Activated T-helper 9 cell treated with anti-CD3 and anti-CD28 coated beads, Interleukin-2, amount 50 U/mL, for 16 hours (primary cell): Measurements from ENCODE around the gene FAM168A.

Source experiments
- DNase-seq: peaks from one replicate; pipeline ENCODE4 v3.0.0-alpha.2; 2020; ENCODE audit warnings: low read depth

Gene FAM168A

DNA sequence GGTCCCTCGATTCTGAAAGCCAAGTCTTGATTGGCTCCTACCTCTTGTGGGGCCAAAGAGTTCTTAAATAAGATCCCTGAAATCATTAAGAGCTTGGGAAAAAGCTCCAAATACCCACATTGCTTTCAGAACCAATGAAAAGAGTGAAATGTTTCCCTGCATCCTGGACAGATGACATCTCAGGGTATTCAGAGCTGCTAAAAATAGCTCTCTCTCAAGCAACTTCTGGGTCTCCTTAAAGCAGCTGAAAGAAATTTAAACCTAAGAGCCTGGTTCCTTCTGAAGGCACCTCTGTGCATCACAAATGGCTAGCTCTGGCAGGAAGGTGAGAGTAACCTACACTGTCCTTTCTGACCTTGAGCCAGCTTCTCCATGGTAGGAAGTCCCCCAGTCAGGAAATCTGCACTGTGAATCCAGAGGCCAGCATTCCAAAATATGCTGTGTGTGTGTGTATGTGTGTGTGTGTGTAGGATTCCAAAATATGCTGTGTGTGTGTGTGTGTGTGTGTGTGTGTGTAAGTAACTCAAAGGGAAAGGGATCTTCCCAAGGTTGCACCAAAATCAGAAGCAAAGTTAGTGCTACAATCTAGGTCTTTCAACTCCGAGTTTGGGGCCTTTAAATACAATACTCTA is 171.6 kb downstream of the FAM168A start:
- DNase-seq: no peak

DNA sequence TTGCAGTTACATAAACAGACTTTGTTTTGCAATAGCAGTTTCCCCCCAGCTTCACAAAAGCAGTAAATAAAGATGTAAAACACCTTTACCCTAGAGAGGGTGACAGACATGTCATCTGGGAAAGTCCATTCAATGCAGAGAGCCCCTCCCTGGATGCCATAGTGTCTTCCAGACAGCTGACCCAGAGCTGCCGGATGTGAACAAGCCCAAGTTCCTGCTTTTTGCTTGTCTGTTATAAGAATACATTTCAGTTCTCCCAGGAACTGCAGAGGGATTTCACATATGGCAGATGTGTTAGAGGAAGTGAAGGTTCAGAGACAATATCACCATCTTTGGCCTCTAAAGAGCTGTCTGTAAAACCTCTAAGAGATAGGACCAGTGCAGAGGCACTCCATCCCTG is 172.8 kb downstream of the FAM168A start:
- DNase-seq: no peak

DNA sequence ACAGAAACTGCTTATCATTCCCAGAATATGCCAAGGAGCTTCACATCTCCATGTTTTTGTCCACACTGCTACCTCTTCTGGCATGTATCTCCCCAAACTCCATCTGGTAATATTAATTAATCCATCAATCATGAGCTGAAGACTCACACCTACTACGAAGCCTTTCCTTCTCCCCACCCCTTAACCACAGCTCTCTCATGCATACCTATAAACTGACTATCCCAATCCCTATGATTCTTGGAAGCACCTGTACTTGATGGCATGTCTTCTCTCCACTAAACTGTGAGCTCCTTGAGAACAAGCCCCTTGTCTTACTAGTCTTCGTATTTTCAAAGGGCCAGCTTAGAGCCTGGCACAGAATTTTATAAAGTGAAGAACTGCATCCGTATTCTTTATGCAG is 174.4 kb downstream of the FAM168A start:
- no peak for DNase-seq

GRCh38 chr11:73422886-73423285 is 175.0 kb downstream of the FAM168A start:
- DNase-seq: no peak

GRCh38 chr11:73420136-73420535 is 177.8 kb downstream of the FAM168A start:
- no peak for DNase-seq

DNA sequence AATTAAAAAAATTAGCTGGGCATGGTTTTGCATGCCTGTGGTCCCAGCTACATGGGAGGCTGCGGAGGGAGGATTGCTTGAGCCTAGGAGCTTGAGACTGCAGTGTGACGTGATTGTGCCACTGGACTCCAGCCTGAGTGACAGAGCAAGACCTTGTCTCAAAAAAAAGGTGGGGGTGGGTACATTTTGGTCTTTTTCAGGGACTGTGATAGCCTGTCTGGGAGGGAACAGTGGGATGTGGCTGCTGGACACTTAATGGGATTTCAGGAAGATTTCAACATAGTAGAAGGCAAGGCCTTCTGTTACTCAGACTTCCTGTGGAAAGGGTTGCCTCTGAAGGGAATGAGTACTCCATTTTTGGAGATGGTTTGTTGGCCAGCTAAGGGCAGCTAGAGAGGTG is 181.1 kb downstream of the FAM168A start:
- no peak for DNase-seq

- no peak for DNase-seq
Measured at GRCh38 chr11:73415854-73416615, 181.9 kb downstream of the FAM168A start.

DNA sequence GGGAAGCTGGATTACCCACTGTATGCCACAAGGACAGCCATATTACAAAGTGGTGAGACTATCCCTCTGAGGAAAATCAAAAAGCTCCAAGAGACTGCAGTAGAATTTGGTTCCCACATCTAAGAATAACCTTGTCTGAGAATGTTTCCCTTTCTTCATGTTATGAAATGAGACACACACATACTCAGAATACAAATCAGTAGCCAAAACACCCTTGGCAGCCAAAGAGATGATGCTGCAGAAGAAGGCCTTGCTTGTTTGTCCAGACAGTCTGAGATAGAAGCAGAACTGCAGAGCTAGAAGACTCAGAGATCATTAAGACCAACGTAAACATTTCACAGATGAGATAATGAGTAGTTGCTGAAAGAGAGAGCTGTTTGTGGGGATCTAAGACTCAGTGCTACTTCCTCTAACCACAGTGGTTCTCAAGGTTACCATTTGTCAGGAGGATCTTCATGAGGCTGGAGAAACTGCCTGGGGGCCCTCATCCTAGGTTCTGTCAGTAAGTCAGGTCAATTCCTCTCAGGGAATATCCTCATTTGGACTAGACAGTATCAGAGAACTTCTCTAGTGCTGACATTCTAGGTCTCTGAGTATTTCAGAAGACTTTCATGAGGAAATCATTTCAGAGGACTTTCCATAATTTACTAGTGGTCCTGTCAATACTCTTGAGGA is 182.8 kb downstream of the FAM168A start:
- DNase-seq: no peak

DNA sequence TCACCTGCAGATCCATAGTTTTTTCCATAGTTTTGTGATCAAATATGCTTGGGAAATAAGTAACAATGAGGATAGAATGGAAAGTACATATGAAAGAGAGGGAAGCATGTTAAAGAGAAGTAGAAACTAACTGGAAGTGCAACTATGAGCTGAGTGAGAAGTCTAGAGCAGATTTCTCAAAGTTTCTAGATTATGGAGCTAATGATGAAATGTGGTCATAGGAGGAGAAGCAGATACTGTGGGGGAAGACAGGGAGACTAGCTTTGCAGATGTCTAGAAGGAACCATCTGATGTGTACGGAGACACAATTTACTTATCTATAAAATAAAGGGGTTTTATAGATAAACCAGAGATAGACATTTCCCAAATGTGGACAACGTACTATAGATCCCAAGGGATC is 184.7 kb downstream of the FAM168A start:
- no peak for DNase-seq

DNA sequence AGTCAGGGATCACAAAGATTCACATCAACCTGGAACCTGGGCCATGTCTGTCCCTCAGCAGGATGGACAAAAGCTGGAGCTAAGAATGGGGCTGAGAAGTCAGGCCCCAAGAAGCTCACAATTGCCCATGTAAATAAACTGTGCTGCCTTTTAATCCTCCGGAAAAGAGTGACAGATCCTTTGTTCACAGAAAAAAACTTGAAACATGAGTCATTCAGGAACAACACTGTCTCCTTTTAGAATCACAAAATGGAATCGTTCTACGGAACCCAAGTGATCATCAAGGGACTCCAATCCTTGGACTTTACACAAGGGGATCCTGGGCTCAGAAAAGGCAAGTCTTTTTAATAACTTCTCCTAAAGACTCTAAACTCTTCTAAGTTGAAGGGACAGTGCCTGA is 185.6 kb downstream of the FAM168A start:
- no peak for DNase-seq

- no peak for DNase-seq
Measured at GRCh38 chr11:73411031-73411430, 186.9 kb downstream of the FAM168A start.

DNA sequence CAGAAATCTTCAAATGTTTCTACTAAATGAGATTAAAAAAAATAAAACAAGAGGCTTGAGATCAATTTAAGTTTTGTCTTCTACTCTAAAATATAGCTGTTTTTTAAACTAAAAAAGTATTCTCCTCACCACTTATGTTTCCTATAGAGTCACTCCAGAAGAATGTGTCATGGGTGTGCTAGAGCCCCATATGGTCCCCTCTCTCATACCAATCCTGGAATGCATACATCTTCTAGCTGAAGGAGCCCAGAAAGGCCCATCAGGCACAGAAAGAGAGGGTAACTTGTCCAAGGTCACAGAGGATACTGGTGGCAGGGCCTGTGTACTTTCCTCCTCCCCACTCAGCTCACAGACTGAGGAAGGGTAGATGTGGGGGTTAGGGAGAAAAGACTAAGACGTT is 187.3 kb downstream of the FAM168A start:
- DNase-seq: no peak

DNA sequence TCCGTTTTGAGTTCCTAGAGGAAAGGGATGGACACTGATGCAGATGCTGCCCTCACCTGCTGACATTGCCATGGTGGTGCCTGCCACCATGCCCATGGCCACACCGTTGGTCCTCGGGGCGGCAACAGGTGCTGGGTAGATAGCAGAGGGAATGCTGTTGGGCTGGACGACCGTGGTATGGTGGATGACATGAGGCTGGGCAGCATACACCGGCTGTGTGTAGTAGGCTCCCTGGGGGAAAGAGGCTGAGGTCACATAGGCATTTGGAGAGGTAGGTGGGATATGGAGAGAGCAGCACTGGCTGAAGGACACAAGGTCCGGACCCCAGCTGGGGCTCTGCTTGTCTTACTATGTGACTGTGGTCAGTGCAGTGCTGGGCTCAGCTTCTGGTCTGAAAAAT is 188.5 kb downstream of the FAM168A start:
- DNase-seq: no peak

DNA sequence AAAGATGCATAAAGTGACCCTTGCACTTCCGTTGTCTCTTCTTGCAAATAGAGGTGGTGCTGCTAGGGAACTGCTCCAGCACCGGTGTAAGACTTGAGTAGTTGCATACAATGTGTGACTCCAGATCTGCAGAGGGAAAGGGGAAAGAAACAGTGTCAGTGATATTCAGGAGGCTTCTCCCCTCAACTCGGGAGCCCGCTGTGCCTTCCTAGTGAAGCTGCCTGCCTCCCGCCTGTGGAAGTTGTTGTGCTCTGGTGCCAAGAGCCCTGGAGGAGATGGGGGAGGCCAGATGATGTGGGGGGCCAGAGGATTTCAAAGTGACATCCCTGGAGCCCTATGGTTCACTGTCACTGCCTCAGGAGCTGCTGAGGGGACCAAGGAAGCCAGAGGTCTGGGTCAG is 191.3 kb downstream of the FAM168A start:
- DNase-seq: no peak

GRCh38 chr11:73406131-73406530 is 191.8 kb downstream of the FAM168A start:
- DNase-seq: no peak

- DNase-seq: no peak
Measured at GRCh38 chr11:73405146-73405510, 192.8 kb downstream of the FAM168A start.

- DNase-seq: no peak
Measured at GRCh38 chr11:73404506-73405145, 193.3 kb downstream of the FAM168A start.

GRCh38 chr11:73404048-73404447 is 193.9 kb downstream of the FAM168A start:
- DNase-seq: no peak

GRCh38 chr11:73403541-73403940 is 194.4 kb downstream of the FAM168A start:
- DNase-seq: no peak

GRCh38 chr11:73402834-73403185 is 195.1 kb downstream of the FAM168A start:
- no peak for DNase-seq

- no peak for DNase-seq
Measured at GRCh38 chr11:73401924-73402833, 195.7 kb downstream of the FAM168A start.
